Endodermal cell (in vitro differentiated cells): ENCODE data around the gene VDR. TPM values are rescaled to one million over a fixed set of nuclear protein-coding genes. Genes with fewer than 3 reads are reported as not detected.

Experiments used
- DNase-seq: peaks from one replicate; pipeline ENCODE4 v3.0.0-alpha.2; 2017
- H3K27ac ChIP-seq: 2 replicates; pipeline ENCODE4 v1.5.1; 2013; ENCODE audit warnings: mild to moderate bottlenecking, low read depth, low read length, moderate library complexity
- H3K27me3 ChIP-seq: 2 replicates; pipeline ENCODE4 v1.6.1; 2013; ENCODE audit warnings: mild to moderate bottlenecking, low read length, moderate library complexity; ENCODE audit not compliant: insufficient read depth, control insufficient read depth, poor library complexity, severe bottlenecking
- H3K36me3 ChIP-seq: 2 replicates; pipeline ENCODE4 v1.7.0; 2013; ENCODE audit warnings: mild to moderate bottlenecking, low read length, moderate library complexity; ENCODE audit not compliant: control insufficient read depth, insufficient read depth
- H3K4me1 ChIP-seq: one replicate; pipeline ENCODE4 v1.7.0; 2013; ENCODE audit warnings: low read length; ENCODE audit not compliant: control insufficient read depth, insufficient read depth
- H3K4me3 ChIP-seq: 2 replicates; pipeline ENCODE4 v1.5.1; 2013; ENCODE audit warnings: mild to moderate bottlenecking, low read length, moderate library complexity
- H3K9ac ChIP-seq: 2 replicates; pipeline ENCODE4 v1.6.1; 2013; ENCODE audit warnings: mild to moderate bottlenecking, low read length, moderate library complexity; ENCODE audit not compliant: poor library complexity, severe bottlenecking; ENCODE audit errors: extremely low read depth
- H3K9me3 ChIP-seq: 2 replicates; pipeline ENCODE4 v1.6.1; 2013; ENCODE audit warnings: mild to moderate bottlenecking, low read length, moderate library complexity; ENCODE audit not compliant: control insufficient read depth
- H3K27ac Mint-ChIP-seq: 2 replicates; pipeline ENCODE4 v1.8.0; 2020; ENCODE audit warnings: mixed read lengths
- H3K27me3 Mint-ChIP-seq: 2 replicates; pipeline ENCODE4 v1.8.0; 2021; ENCODE audit warnings: mild to moderate bottlenecking, mixed read lengths; ENCODE audit not compliant: insufficient read depth
- H3K36me3 Mint-ChIP-seq: 2 replicates; pipeline ENCODE4 v1.8.0; 2020; ENCODE audit warnings: low read depth, mixed read lengths
- H3K4me1 Mint-ChIP-seq: 2 replicates; pipeline ENCODE4 v1.8.0; 2020; ENCODE audit warnings: mixed read lengths
- H3K4me3 Mint-ChIP-seq: 2 replicates; pipeline ENCODE4 v1.8.0; 2020; ENCODE audit warnings: mild to moderate bottlenecking, moderate library complexity, mixed read lengths
- H3K9me3 Mint-ChIP-seq: 2 replicates; pipeline ENCODE4 v1.8.0; 2020; ENCODE audit warnings: mild to moderate bottlenecking, mixed read lengths
- CTCF ChIP-seq: fragments of 200-600 bp; sonication (generic); conservative IDR thresholded peaks from 2 replicates; pipeline ENCODE4 v1.5.0; 2021; ENCODE audit warnings: antibody characterized with exemption, mild to moderate bottlenecking
- WGBS, 2 experiments: methylation state at CpG; one replicate each; pipeline versions ENCODE4 v1.1.5 to v1.1.7; 2013; ENCODE audit warnings: missing lambda C conversion rate in 2 of 2, mixed read lengths in 1 of 2; ENCODE audit not compliant: insufficient coverage in 1 of 2, insufficient read length in 1 of 2; 5-methylcytosine and 5-hydroxymethylcytosine counted together
- total RNA-seq, 2 donors: library from RNA; stranded (reverse); fragmentation: NEBNext Ultra II Directional in 1 of 2; extraction: Animal tissue kit (Norgen Biotek cat#: 25700) in 1 of 2; gene quantifications; 2 replicates in 1 of 2; 3 replicates in 1 of 2; pipeline ENCODE4 v1.2.1, GENCODE V29; 2021

The VDR gene
- total RNA-seq, 2 donors from 2014 or later: 0.04 TPM; not detected in 1

- Mint-ChIP-seq H3K4me3 (no peak overlapping the region), H3K4me1 (no peaks in the 10 kb centered on the region), H3K9me3 (no peaks in the 10 kb centered on the region), H3K27me3 (peaks cover 20% of the 10 kb centered on the region), H3K27ac (no peak overlapping the region), H3K36me3 (no peaks in the 10 kb centered on the region)
- Histone ChIP-seq H3K36me3 (no peaks in the 10 kb centered on the region), H3K9me3 (no peaks in the 10 kb centered on the region), H3K4me3 (no peak overlapping the region), H3K4me1 (no peaks in the 10 kb centered on the region), H3K9ac (no peak overlapping the region), H3K27me3 (peaks cover 8% of the 10 kb centered on the region), H3K27ac (no peak overlapping the region)
- 76 to 94% methylated on average over 2 to 3 of the region's 3 CpGs for WGBS, 2 experiments
- no peak for DNase-seq
- no peak for TF ChIP-seq CTCF
Observed at GRCh38 chr12:47884501-47884900, 20.3 kb downstream of the VDR start.

GRCh38 chr12:47883663-47884195 is 21.1 kb downstream of the VDR start:
- H3K4me1 ChIP-seq: no peaks in the 10 kb centered on the region
- no peak overlapping the region for H3K27ac ChIP-seq
- H3K4me3 Mint-ChIP-seq: no peak overlapping the region
- no peak for DNase-seq
- no peak overlapping the region for H3K9ac ChIP-seq
- no peak for TF ChIP-seq CTCF
- no peak overlapping the region for H3K27ac Mint-ChIP-seq
- no peaks in the 10 kb centered on the region for H3K36me3 Mint-ChIP-seq
- peaks cover 8% of the 10 kb centered on the region for H3K27me3 ChIP-seq
- H3K27me3 Mint-ChIP-seq: peaks cover 23% of the 10 kb centered on the region
- H3K4me1 Mint-ChIP-seq: no peaks in the 10 kb centered on the region
- H3K9me3 ChIP-seq: no peaks in the 10 kb centered on the region
- WGBS, 2 experiments: 88 to 92% methylated on average over 2 to 5 of the region's 5 CpGs
- no peak overlapping the region for H3K4me3 ChIP-seq
- no peaks in the 10 kb centered on the region for H3K9me3 Mint-ChIP-seq
- no peaks in the 10 kb centered on the region for H3K36me3 ChIP-seq

- Mint-ChIP-seq H3K27me3 (peaks cover 30% of the 10 kb centered on the region), H3K9me3 (peaks cover 5% of the 10 kb centered on the region), H3K4me1 (no peaks in the 10 kb centered on the region), H3K36me3 (no peaks in the 10 kb centered on the region), H3K27ac (no peak overlapping the region), H3K4me3 (no peak overlapping the region)
- Histone ChIP-seq H3K9me3 (no peaks in the 10 kb centered on the region), H3K4me1 (no peaks in the 10 kb centered on the region), H3K27ac (no peak overlapping the region), H3K9ac (no peak overlapping the region), H3K27me3 (peaks cover 8% of the 10 kb centered on the region), H3K36me3 (no peaks in the 10 kb centered on the region), H3K4me3 (no peak overlapping the region)
- TF ChIP-seq CTCF: no peak
- 92 to 93% methylated on average over 7 to 16 of the region's 16 CpGs for WGBS, 2 experiments
- no peak for DNase-seq
Observed at GRCh38 chr12:47882781-47883546, 21.8 kb downstream of the VDR start.
